DND-41 (cell line): ENCODE data around the gene AFF1.

Experiments used
- ATAC-seq: fragments of 200-7000 bp; cut with Tn5 transposase; 3 replicates; pipeline ENCODE4 v1.9.1; 2021; ENCODE audit warnings: low read depth; ENCODE audit not compliant: insufficient read depth
- DNase-seq: peaks from one replicate; pipeline ENCODE4 v3.0.0-alpha.2; 2020
- H2AFZ ChIP-seq: 2 replicates; pipeline ENCODE4 v1.6.0; 2012; ENCODE audit warnings: low read depth, low read length
- H3K27ac ChIP-seq: 2 replicates; pipeline ENCODE4 v1.5.1; 2012; ENCODE audit warnings: low read length, inconsistent platforms
- H3K27me3 ChIP-seq: fragments of 200-600 bp; sonication (generic); 2 replicates; pipeline ENCODE4 v1.6.0; 2012; ENCODE audit warnings: low read length, mild to moderate bottlenecking, inconsistent platforms; ENCODE audit not compliant: insufficient read depth, poor library complexity
- H3K36me3 ChIP-seq: 2 replicates; pipeline ENCODE4 v1.5.1; 2012; ENCODE audit warnings: low read length, inconsistent platforms; ENCODE audit not compliant: insufficient read depth
- H3K4me1 ChIP-seq: 2 replicates; pipeline ENCODE4 v1.5.1; 2012; ENCODE audit warnings: mild to moderate bottlenecking, low read length; ENCODE audit not compliant: insufficient read depth
- H3K4me2 ChIP-seq: 2 replicates; pipeline ENCODE4 v1.6.0; 2012; ENCODE audit warnings: mild to moderate bottlenecking, moderate library complexity, low read length, inconsistent platforms; ENCODE audit not compliant: insufficient read depth
- H3K4me3 ChIP-seq, 2 experiments: fragments of 200-600 bp in 1 of 2; shearing (Covaris generic) in 1 of 2; 2 replicates each; pipeline ENCODE4 v1.5.1; 2012 to 2016; ENCODE audit warnings: inconsistent platforms in 2 of 2, low read length in 2 of 2, mild to moderate bottlenecking in 2 of 2, low read depth in 1 of 2, moderate library complexity in 1 of 2
- H3K79me2 ChIP-seq: 2 replicates; pipeline ENCODE4 v1.6.0; 2012; ENCODE audit warnings: low read length, inconsistent platforms; ENCODE audit not compliant: insufficient read depth
- H3K9ac ChIP-seq: 2 replicates; pipeline ENCODE4 v1.6.0; 2012; ENCODE audit warnings: low read depth, mild to moderate bottlenecking, inconsistent platforms, low read length, moderate library complexity
- H3K9me3 ChIP-seq: 2 replicates; pipeline ENCODE4 v1.5.1; 2012; ENCODE audit warnings: low read length, moderate library complexity, mild to moderate bottlenecking, inconsistent platforms; ENCODE audit not compliant: insufficient read depth, severe bottlenecking
- H4K20me1 ChIP-seq: 2 replicates; pipeline ENCODE4 v1.6.0; 2012; ENCODE audit warnings: low read length; ENCODE audit not compliant: insufficient read depth
- EZH2 ChIP-seq: IDR thresholded peaks from 3 replicates; pipeline ENCODE4 v1.6.1; 2012; ENCODE audit warnings: borderline replicate concordance, low read depth, mild to moderate bottlenecking, moderate library complexity, low read length, inconsistent platforms; ENCODE audit not compliant: severe bottlenecking
- TF ChIP-seq, protein P1 (sequence below): IDR thresholded peaks from 2 replicates; pipeline ENCODE4 v1.5.1; 2012; ENCODE audit warnings: borderline replicate concordance, low read length, moderate library complexity, mild to moderate bottlenecking; ENCODE audit not compliant: poor library complexity, severe bottlenecking; ENCODE audit errors: extremely low read depth

Gene AFF1

DNA sequence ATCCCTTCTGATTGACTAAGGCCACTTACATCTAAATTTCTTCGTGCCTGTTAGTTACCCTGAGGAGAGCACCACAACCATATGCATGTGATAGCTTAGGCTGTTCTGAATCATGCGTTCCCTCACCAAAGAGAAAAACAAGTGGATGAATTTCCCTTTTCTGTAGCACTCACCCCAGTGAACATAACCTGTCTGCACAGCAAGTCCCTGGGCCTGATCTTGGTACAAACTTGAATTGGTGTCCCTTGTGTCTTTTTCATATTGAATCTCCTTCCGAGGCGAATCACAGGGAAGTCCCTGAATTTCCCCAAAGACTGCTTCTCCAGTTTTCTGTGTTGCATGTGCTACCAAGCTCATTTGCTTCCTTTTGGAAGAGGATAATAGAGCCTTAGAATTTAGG, 185.2 kb downstream of the AFF1 start:
- TF ChIP-seq EZH2: no peak
- TF ChIP-seq, protein P1, sequence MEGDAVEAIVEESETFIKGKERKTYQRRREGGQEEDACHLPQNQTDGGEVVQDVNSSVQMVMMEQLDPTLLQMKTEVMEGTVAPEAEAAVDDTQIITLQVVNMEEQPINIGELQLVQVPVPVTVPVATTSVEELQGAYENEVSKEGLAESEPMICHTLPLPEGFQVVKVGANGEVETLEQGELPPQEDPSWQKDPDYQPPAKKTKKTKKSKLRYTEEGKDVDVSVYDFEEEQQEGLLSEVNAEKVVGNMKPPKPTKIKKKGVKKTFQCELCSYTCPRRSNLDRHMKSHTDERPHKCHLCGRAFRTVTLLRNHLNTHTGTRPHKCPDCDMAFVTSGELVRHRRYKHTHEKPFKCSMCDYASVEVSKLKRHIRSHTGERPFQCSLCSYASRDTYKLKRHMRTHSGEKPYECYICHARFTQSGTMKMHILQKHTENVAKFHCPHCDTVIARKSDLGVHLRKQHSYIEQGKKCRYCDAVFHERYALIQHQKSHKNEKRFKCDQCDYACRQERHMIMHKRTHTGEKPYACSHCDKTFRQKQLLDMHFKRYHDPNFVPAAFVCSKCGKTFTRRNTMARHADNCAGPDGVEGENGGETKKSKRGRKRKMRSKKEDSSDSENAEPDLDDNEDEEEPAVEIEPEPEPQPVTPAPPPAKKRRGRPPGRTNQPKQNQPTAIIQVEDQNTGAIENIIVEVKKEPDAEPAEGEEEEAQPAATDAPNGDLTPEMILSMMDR: no peak
- Histone ChIP-seq H3K27me3 (no peaks in the 10 kb centered on the region), H3K79me2 (peaks cover 29% of the 10 kb centered on the region), H3K36me3 (peaks cover 66% of the 10 kb centered on the region), H4K20me1 (peaks cover 11% of the 10 kb centered on the region; the same call in 1 of the 2 replicates), H3K9ac (no peak overlapping the region), H2AFZ (no peak overlapping the region), H3K27ac (no peak overlapping the region), H3K4me3 (no peak overlapping the region), H3K4me2 (no peak overlapping the region), H3K4me1 (no peaks in the 10 kb centered on the region), H3K9me3 (no peaks in the 10 kb centered on the region)
- ATAC-seq: no peak
- no peak for DNase-seq

- TF ChIP-seq, protein P1: no peak
- TF ChIP-seq EZH2: no peak
- no peak overlapping the region for H3K9ac ChIP-seq
- no peak overlapping the region for H3K27ac ChIP-seq
- H3K9me3 ChIP-seq: no peaks in the 10 kb centered on the region
- no peak overlapping the region for H3K4me2 ChIP-seq
- no peak overlapping the region for H3K4me3 ChIP-seq
- H3K4me1 ChIP-seq: no peaks in the 10 kb centered on the region
- no peak for DNase-seq
- H4K20me1 ChIP-seq: peaks cover 11% of the 10 kb centered on the region; the same call in 1 of the 2 replicates
- peaks cover 29% of the 10 kb centered on the region for H3K79me2 ChIP-seq
- H3K27me3 ChIP-seq: no peaks in the 10 kb centered on the region
- peaks cover 66% of the 10 kb centered on the region for H3K36me3 ChIP-seq
- H2AFZ ChIP-seq: no peak overlapping the region
- ATAC-seq: no peak
Measured at GRCh38 chr4:87120411-87121162, 185.8 kb downstream of the AFF1 start.

DNA sequence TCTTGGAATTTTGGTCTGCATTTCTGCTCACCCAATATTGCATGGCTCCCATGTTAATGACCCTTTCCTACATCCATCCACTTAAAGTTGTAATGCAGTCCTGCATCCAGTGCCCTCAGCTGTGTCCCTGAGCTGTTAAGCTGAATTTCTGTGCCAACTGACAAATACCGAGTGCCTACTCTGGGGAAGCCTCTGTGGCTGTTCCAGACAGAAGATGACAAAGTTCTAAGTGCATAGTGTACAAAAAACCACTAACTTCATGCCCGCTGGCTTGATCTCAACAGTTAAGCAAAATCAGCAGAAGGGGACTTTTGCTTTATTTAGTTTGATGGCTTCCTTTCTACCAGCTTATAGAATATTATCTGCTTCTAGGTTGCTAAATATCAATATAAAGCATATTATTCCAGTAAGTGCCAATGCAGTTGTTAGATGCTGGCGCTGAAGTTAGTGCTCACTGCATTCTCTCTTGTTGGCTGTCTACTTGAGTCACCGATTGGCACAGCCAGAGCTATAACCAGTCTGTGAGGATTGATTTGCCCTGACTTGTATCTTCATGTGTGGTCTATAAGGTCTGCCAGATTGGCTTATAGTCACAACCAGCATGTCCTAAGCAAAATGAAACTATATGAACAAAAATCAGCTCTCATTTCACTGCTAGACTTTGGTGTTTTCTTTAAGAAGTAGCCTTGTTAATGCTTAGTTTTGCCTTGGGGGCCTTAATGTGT, 186.7 kb downstream of the AFF1 start:
- H3K4me1 ChIP-seq: no peaks in the 10 kb centered on the region
- H3K36me3 ChIP-seq: peaks cover 66% of the 10 kb centered on the region
- TF ChIP-seq EZH2: no peak
- TF ChIP-seq, protein P1: no peak
- no peak for DNase-seq
- no peak overlapping the region for H3K27ac ChIP-seq
- H3K27me3 ChIP-seq: no peaks in the 10 kb centered on the region
- H3K4me2 ChIP-seq: no peak overlapping the region
- H4K20me1 ChIP-seq: peaks cover 10% of the 10 kb centered on the region; the same call in 1 of the 2 replicates
- no peak overlapping the region for H3K4me3 ChIP-seq
- no peak for ATAC-seq
- no peak overlapping the region for H3K9ac ChIP-seq
- H3K9me3 ChIP-seq: no peaks in the 10 kb centered on the region
- no peak overlapping the region for H2AFZ ChIP-seq
- peaks cover 27% of the 10 kb centered on the region for H3K79me2 ChIP-seq
